HepG2 (cell line): Measurements from ENCODE around the gene FAM13B. TPM values are rescaled to one million over a fixed set of nuclear protein-coding genes. Genes with fewer than 3 reads are reported as not detected.

Experiments used
- CBX5 ChIP-seq: sonication (generic); formaldehyde crosslinking; IDR thresholded peaks from 2 replicates; pipeline ENCODE4 v1.4.0; 2020; ENCODE audit warnings: missing genetic modification reagents, borderline replicate concordance
- ELF3 ChIP-seq: IDR thresholded peaks from 2 replicates; pipeline ENCODE4 v1.6.1; 2016; ENCODE audit warnings: missing genetic modification reagents, missing compliant biosample characterization
- FOSL1 ChIP-seq: sonication (generic); formaldehyde crosslinking; IDR thresholded peaks from 2 replicates; pipeline ENCODE4 v1.9.0; 2021; ENCODE audit warnings: missing genetic modification reagents, borderline replicate concordance
- GABPA ChIP-seq, 2 experiments: IDR thresholded peaks; 2 replicates each; pipeline ENCODE4 v1.6.1; 2011 to 2016; ENCODE audit warnings: low read depth in 2 of 2, low read length in 1 of 2, missing biosample characterization in 1 of 2, missing genetic modification characterization in 1 of 2
- GTF2F1 ChIP-seq: fragments of 150-350 bp; IDR thresholded peaks from 2 replicates; pipeline ENCODE4 v1.6.1; 2014; ENCODE audit warnings: low read length
- RFXANK ChIP-seq: IDR thresholded peaks from 2 replicates; pipeline ENCODE4 v1.6.1; 2016
- RXRB ChIP-seq: IDR thresholded peaks from 2 replicates; pipeline ENCODE4 v1.6.1; 2016; ENCODE audit warnings: borderline replicate concordance, missing genetic modification reagents, missing compliant biosample characterization
- SMYD3 ChIP-seq: sonication (generic); formaldehyde crosslinking; IDR thresholded peaks from 2 replicates; pipeline ENCODE4 v1.8.1; 2023; ENCODE audit warnings: mild to moderate bottlenecking, missing genetic modification reagents
- WIZ ChIP-seq: sonication (generic); formaldehyde crosslinking; IDR thresholded peaks from 2 replicates; pipeline ENCODE4 v1.5.1; 2020; ENCODE audit warnings: mild to moderate bottlenecking, missing genetic modification reagents
- ZKSCAN5 ChIP-seq: sonication (generic); formaldehyde crosslinking; IDR thresholded peaks from 2 replicates; pipeline ENCODE4 v1.5.1; 2020; ENCODE audit warnings: mild to moderate bottlenecking, missing genetic modification reagents
- ZNF329 ChIP-seq: sonication (generic); formaldehyde crosslinking; IDR thresholded peaks from 2 replicates; pipeline ENCODE4 v1.9.0; 2021; ENCODE audit warnings: low read depth, mild to moderate bottlenecking, missing genetic modification reagents
- ZNF34 ChIP-seq: sonication (generic); formaldehyde crosslinking; IDR thresholded peaks from 2 replicates; pipeline ENCODE4 v1.4.0; 2020; ENCODE audit warnings: mild to moderate bottlenecking, missing genetic modification reagents, borderline replicate concordance
- ZNF850 ChIP-seq: sonication (generic); formaldehyde crosslinking; conservative IDR thresholded peaks from 2 replicates; pipeline ENCODE4 v1.9.0; 2021; ENCODE audit warnings: mild to moderate bottlenecking, missing genetic modification reagents
- polyA plus RNA-seq, 8 experiments: library from polyadenylated mRNA; depleted of rRNA in 3 of 8; stranded (reverse) in 7 of 8; unstranded in 1 of 8; fragments of >200 nt; fragmentation: Illumina TruSeq in 4 of 8; extraction: Trizol in 4 of 8; gene quantifications; 2 replicates each; pipeline versions ENCODE4 v1.2.1 to v1.2.3, GENCODE V29; 2011 to 2016; ENCODE audit warnings: low read depth in 4 of 8, missing spikeins in 1 of 8, mixed read lengths in 1 of 8; ENCODE audit not compliant: insufficient read depth in 1 of 8
- total RNA-seq, 5 experiments: library from RNA; depleted of rRNA; stranded (reverse); fragments of >200 nt; fragmentation: Illumina TruSeq; extraction: Trizol; gene quantifications; 2 replicates each; pipeline ENCODE4 v1.2.3, GENCODE V29; 2016; ENCODE audit warnings: low read depth in 1 of 5
- TF ChIP-seq, protein P1 (sequence below): sonication (generic); formaldehyde crosslinking; IDR thresholded peaks from 2 replicates; pipeline ENCODE4 v1.8.0; 2022; ENCODE audit warnings: missing genetic modification reagents, mild to moderate bottlenecking, inconsistent platforms, borderline replicate concordance
- TF ChIP-seq, protein P2 (sequence below): sonication (generic); formaldehyde crosslinking; IDR thresholded peaks from 2 replicates; pipeline ENCODE4 v1.4.0; 2020; ENCODE audit warnings: mild to moderate bottlenecking, missing genetic modification reagents
- TF ChIP-seq, protein P3 (sequence below): IDR thresholded peaks from 2 replicates; pipeline ENCODE4 v1.6.1; 2016; ENCODE audit warnings: low read depth, borderline replicate concordance
- TF ChIP-seq, protein P4 (sequence below): sonication (generic); formaldehyde crosslinking; IDR thresholded peaks from 2 replicates; pipeline ENCODE4 v1.8.0; 2022; ENCODE audit warnings: low read depth, missing genetic modification reagents
- TF ChIP-seq, protein P5 (sequence below): sonication (generic); formaldehyde crosslinking; IDR thresholded peaks from 2 replicates; pipeline ENCODE4 v1.8.0; 2022; ENCODE audit warnings: mild to moderate bottlenecking, missing genetic modification reagents, moderate library complexity
- TF ChIP-seq, protein P6 (sequence below): sonication (generic); formaldehyde crosslinking; IDR thresholded peaks from 2 replicates; pipeline ENCODE4 v1.5.0; 2020; ENCODE audit warnings: mild to moderate bottlenecking, missing genetic modification reagents, moderate library complexity
- TF ChIP-seq, protein P7 (sequence below): sonication (generic); formaldehyde crosslinking; IDR thresholded peaks from 2 replicates; pipeline ENCODE4 v1.4.0; 2020; ENCODE audit warnings: mild to moderate bottlenecking, low read depth, missing genetic modification reagents
- TF ChIP-seq, protein P8 (sequence below): sonication (generic); formaldehyde crosslinking; IDR thresholded peaks from 2 replicates; pipeline ENCODE4 v1.4.0; 2020; ENCODE audit warnings: mild to moderate bottlenecking, missing genetic modification reagents

Gene FAM13B
- total and polyA plus RNA-seq, 2 of the 13 experiments (the other 11 are each of a cell fraction or from before 2014, with no cell fraction given): 6.9 to 11.5 TPM

DNA sequence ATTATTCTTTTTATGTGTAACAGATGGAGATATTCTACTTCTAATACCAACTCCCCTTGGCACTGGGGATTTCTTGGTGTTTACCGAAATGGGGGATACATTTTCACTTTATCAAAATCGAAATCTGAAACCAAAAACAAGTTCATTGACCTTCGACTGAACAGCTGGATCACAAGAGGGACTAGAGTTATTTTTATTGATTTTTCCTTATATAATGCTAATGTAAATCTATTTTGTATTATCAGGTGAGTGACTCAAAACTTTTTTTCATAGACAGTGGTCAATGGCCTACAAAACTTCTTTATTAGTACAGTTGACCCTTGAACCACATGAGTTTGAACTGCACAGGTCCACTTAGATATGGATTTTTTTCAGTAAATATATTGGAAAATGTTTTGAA is 133.4 kb downstream of the FAM13B start (continued):
- TF ChIP-seq, protein P1, sequence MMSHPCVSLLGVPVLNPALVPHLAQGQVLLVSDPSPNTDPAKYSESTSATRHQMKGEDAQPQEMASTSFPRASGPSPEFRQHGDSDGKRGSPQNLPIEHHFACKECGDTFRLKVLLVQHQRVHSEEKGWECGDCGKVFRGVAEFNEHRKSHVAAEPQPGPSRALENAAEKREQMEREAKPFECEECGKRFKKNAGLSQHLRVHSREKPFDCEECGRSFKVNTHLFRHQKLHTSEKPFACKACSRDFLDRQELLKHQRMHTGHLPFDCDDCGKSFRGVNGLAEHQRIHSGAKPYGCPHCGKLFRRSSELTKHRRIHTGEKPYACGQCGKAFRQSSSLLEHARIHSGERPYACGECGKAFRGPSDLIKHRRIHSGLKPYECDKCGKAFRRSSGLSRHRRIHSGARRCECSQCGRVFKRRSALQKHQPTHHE (CRISPR knock-in tag): no peak
- no peak for TF ChIP-seq ZNF850 (CRISPR knock-in tag)
- TF ChIP-seq WIZ (CRISPR knock-in tag): no peak
- no peak for TF ChIP-seq ZNF329 (CRISPR knock-in tag)
- TF ChIP-seq, protein P2, sequence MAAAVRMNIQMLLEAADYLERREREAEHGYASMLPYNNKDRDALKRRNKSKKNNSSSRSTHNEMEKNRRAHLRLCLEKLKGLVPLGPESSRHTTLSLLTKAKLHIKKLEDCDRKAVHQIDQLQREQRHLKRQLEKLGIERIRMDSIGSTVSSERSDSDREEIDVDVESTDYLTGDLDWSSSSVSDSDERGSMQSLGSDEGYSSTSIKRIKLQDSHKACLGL (CRISPR knock-in tag): no peak
- TF ChIP-seq, protein P3, sequence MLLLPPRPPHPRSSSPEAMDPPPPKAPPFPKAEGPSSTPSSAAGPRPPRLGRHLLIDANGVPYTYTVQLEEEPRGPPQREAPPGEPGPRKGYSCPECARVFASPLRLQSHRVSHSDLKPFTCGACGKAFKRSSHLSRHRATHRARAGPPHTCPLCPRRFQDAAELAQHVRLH (CRISPR knock-in tag): no peak
- TF ChIP-seq, protein P4, sequence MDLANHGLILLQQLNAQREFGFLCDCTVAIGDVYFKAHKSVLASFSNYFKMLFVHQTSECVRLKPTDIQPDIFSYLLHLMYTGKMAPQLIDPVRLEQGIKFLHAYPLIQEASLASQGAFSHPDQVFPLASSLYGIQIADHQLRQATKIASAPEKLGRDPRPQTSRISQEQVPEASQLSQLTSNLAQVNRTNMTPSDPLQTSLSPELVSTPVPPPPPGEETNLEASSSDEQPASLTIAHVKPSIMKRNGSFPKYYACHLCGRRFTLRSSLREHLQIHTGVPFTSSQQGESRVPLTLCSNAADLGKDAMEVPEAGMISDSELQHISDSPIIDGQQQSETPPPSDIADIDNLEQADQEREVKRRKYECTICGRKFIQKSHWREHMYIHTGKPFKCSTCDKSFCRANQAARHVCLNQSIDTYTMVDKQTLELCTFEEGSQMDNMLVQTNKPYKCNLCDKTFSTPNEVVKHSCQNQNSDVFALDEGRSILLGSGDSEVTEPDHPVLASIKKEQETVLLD: no peak
- TF ChIP-seq, protein P5, sequence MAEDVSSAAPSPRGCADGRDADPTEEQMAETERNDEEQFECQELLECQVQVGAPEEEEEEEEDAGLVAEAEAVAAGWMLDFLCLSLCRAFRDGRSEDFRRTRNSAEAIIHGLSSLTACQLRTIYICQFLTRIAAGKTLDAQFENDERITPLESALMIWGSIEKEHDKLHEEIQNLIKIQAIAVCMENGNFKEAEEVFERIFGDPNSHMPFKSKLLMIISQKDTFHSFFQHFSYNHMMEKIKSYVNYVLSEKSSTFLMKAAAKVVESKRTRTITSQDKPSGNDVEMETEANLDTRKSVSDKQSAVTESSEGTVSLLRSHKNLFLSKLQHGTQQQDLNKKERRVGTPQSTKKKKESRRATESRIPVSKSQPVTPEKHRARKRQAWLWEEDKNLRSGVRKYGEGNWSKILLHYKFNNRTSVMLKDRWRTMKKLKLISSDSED (CRISPR knock-in tag): no peak
- no peak for TF ChIP-seq ZKSCAN5 (CRISPR knock-in tag)
- TF ChIP-seq GTF2F1: no peak
- TF ChIP-seq, protein P6, sequence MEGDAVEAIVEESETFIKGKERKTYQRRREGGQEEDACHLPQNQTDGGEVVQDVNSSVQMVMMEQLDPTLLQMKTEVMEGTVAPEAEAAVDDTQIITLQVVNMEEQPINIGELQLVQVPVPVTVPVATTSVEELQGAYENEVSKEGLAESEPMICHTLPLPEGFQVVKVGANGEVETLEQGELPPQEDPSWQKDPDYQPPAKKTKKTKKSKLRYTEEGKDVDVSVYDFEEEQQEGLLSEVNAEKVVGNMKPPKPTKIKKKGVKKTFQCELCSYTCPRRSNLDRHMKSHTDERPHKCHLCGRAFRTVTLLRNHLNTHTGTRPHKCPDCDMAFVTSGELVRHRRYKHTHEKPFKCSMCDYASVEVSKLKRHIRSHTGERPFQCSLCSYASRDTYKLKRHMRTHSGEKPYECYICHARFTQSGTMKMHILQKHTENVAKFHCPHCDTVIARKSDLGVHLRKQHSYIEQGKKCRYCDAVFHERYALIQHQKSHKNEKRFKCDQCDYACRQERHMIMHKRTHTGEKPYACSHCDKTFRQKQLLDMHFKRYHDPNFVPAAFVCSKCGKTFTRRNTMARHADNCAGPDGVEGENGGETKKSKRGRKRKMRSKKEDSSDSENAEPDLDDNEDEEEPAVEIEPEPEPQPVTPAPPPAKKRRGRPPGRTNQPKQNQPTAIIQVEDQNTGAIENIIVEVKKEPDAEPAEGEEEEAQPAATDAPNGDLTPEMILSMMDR (CRISPR knock-in tag): no peak
- TF ChIP-seq SMYD3 (CRISPR knock-in tag): no peak
- TF ChIP-seq ZNF34 (CRISPR knock-in tag): no peak
- no peak for TF ChIP-seq ELF3 (CRISPR knock-in tag)
- TF ChIP-seq, protein P7, sequence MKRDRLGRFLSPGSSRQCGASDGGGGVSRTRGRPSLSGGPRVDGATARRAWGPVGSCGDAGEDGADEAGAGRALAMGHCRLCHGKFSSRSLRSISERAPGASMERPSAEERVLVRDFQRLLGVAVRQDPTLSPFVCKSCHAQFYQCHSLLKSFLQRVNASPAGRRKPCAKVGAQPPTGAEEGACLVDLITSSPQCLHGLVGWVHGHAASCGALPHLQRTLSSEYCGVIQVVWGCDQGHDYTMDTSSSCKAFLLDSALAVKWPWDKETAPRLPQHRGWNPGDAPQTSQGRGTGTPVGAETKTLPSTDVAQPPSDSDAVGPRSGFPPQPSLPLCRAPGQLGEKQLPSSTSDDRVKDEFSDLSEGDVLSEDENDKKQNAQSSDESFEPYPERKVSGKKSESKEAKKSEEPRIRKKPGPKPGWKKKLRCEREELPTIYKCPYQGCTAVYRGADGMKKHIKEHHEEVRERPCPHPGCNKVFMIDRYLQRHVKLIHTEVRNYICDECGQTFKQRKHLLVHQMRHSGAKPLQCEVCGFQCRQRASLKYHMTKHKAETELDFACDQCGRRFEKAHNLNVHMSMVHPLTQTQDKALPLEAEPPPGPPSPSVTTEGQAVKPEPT: no peak
- TF ChIP-seq, protein P8, sequence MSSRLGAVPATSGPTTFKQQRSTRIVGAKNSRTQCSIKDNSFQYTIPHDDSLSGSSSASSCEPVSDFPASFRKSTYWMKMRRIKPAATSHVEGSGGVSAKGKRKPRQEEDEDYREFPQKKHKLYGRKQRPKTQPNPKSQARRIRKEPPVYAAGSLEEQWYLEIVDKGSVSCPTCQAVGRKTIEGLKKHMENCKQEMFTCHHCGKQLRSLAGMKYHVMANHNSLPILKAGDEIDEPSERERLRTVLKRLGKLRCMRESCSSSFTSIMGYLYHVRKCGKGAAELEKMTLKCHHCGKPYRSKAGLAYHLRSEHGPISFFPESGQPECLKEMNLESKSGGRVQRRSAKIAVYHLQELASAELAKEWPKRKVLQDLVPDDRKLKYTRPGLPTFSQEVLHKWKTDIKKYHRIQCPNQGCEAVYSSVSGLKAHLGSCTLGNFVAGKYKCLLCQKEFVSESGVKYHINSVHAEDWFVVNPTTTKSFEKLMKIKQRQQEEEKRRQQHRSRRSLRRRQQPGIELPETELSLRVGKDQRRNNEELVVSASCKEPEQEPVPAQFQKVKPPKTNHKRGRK (CRISPR knock-in tag): no peak
- no peak for TF ChIP-seq GABPA (IDR thresholded peaks at IDR 0.05; ENCODE audit: low read depth, low read length)
- TF ChIP-seq GABPA (CRISPR knock-in tag; IDR thresholded peaks at IDR 0.05; ENCODE audit: low read depth): no peak
- peak; percentile 93 for TF ChIP-seq RXRB (CRISPR knock-in tag)
- TF ChIP-seq RFXANK (CRISPR knock-in tag): no peak
- no peak for TF ChIP-seq FOSL1
- TF ChIP-seq CBX5 (CRISPR knock-in tag): no peak
